HL-60/S4 (cell line): Measurements from ENCODE around the gene TREH.
"Not testable (repeated sequence)": the region's sequence is repeated elsewhere in the genome, so short reads cannot be mapped to it uniquely, and the experiment has no call there.

ENCODE experiments used
- in situ Hi-C: fragments of 300-500 bp; cut with MboI; formaldehyde crosslinking; loops from 2 replicates; pipeline ENCODE4 v1.14.3; 2022; ENCODE audit warnings: low sequenced_read_pairs

TREH gene

GRCh38 chr11:118618991-118619375 lies 60.5 kb downstream of the TREH start:
- in situ Hi-C loops, result no loop called here

- in situ Hi-C loops, result no loop called here
These were observed 61.1 kb downstream of the TREH start for GRCh38 chr11:118618115-118618990.

GRCh38 chr11:118615976-118616371 lies 63.5 kb downstream of the TREH start:
- in situ Hi-C loops, result no loop called here

GRCh38 chr11:118615282-118615975 lies 64.0 kb downstream of the TREH start:
- in situ Hi-C loops, result no loop called here

- in situ Hi-C loops, result no loop called here
These were observed 64.9 kb downstream of the TREH start for GRCh38 chr11:118614511-118614910.

- in situ Hi-C loops, result no loop called here
These were observed 67.1 kb downstream of the TREH start for GRCh38 chr11:118612378-118612777.

GRCh38 chr11:118611433-118611795 lies 68.0 kb downstream of the TREH start:
- in situ Hi-C loops, result not testable (repeated sequence)

- in situ Hi-C loops, result no loop called here
These were observed 68.5 kb downstream of the TREH start for GRCh38 chr11:118610773-118611432.

GRCh38 chr11:118610225-118610772 lies 69.2 kb downstream of the TREH start:
- in situ Hi-C loops, result no loop called here

GRCh38 chr11:118609380-118610224 lies 69.8 kb downstream of the TREH start:
- in situ Hi-C loops, result no loop called here

GRCh38 chr11:118608360-118609227 lies 70.9 kb downstream of the TREH start:
- in situ Hi-C loops, result no loop called here

GRCh38 chr11:118607401-118608359 lies 71.8 kb downstream of the TREH start, which contains the start of gene PHLDB1:
Gene PHLDB1, plus strand, starts transcription at chr11:118607615. Its CDS starts 6,222 bp downstream, at chr11:118613837.
- in situ Hi-C loops, result no loop called here
